VCaP (cell line): ENCODE results near the gene SEPHS2.

Source experiments
- H3K27ac ChIP-seq: fragments of 450-650 bp; 2 replicates; pipeline ENCODE4 v1.5.1; 2017
- CTCF ChIP-seq: fragments of 450-650 bp; conservative IDR thresholded peaks from 2 replicates; pipeline ENCODE4 v1.5.1; 2017; ENCODE audit warnings: mild to moderate bottlenecking, moderate library complexity

The SEPHS2 gene

DNA sequence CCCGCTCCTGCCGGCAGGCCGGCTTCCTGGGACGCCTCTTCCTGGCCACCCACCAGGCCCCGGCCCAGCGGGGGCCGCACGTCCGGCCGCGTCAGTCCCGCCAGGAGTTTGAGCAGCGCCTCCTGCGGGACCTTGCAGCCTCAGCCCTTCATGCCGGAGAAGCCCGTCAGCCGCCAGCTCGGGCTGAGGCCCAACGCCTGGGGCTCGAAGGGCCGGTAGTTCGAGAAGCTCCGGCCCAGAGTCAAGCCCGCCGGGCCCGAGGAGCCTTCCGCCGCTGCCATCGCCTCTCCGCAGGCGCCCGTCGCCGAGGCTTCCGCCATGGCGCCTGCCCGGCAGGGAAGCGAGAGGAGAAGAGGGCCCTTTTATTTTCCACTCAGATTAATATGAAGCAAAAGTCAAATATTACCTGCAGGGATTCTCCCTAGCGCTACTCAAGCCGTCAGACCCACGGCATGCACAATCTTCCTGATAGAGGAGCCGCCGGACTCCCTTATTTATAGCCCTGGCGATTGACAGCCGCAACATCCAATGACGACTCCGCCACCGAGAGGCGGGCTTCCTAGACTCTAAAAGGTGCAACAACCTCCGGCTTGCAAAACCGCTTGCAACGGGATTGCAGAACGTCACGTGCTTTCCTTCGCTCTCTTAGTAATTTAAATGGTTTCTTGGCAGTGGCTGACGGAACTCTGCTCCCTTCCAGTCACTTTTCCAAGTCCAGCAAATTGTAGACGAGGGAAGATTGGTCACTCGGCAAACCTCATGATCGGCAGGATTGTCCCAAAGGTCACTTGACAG, at the start of gene SEPHS2:
TSS of gene SEPHS2 (minus strand) at position 467 of the 795 bp plus-strand sequence. CDS start at position 320, 147 bp downstream.
- peak; percentile 18; the same call in 1 of the 2 replicates for TF ChIP-seq CTCF
- H3K27ac ChIP-seq, result peak within 1 kb of the TSS; percentile 73

GRCh38 chr16:30494709-30495108, 49.0 kb upstream of the SEPHS2 start:
- no peak overlapping the region for H3K27ac ChIP-seq
- no peak for TF ChIP-seq CTCF

GRCh38 chr16:30493941-30494488, 48.3 kb upstream of the SEPHS2 start:
- no peak for TF ChIP-seq CTCF

GRCh38 chr16:30491744-30492308, 46.2 kb upstream of the SEPHS2 start:
- no peak overlapping the region for H3K27ac ChIP-seq

More at GRCh38 chr16:30493941-30494488, 48.3 kb upstream of the SEPHS2 start:
- no peak overlapping the region for H3K27ac ChIP-seq

DNA sequence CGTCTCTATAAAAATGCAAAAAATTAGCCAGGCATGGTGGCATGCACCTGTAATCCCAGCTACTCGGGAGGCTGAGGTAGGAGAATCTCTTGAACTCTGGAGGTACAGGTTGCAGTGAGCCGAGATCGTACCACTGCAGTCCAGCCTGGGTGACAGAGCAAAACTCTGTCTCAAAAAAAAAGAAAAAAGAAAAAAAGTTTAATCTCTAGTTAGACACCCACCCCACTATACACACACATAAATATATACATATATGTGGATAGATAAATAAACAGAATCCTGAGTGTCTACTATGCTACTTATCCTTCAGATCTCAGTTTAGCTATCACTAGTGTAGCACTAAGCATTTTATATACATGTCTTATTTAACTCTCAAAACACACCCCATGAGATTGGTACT, 45.6 kb upstream of the SEPHS2 start:
- TF ChIP-seq CTCF, result no peak
- H3K27ac ChIP-seq, result no peak overlapping the region

More at GRCh38 chr16:30491744-30492308, 46.2 kb upstream of the SEPHS2 start:
- TF ChIP-seq CTCF, result no peak

GRCh38 chr16:30490210-30490609, 44.5 kb upstream of the SEPHS2 start:
- no peak overlapping the region for H3K27ac ChIP-seq
- no peak for TF ChIP-seq CTCF

- H3K27ac ChIP-seq, result no peak overlapping the region
- TF ChIP-seq CTCF, result no peak
Observed at GRCh38 chr16:30488764-30489605, 43.3 kb upstream of the SEPHS2 start.
